Activated CD4-positive, alpha-beta T cell treated with anti-CD3 and anti-CD28 coated beads, Interleukin-2, Interleukin-6, amounts not matched to agents 100 ng/mL and 50 ng/mL, durations not matched to agents 16 hours and 8 hours (primary cell): ENCODE measurements around the gene MCAM.

Experiments
- DNase-seq: peaks from one replicate; pipeline ENCODE4 v3.0.0-alpha.2; 2020

MCAM gene

DNA sequence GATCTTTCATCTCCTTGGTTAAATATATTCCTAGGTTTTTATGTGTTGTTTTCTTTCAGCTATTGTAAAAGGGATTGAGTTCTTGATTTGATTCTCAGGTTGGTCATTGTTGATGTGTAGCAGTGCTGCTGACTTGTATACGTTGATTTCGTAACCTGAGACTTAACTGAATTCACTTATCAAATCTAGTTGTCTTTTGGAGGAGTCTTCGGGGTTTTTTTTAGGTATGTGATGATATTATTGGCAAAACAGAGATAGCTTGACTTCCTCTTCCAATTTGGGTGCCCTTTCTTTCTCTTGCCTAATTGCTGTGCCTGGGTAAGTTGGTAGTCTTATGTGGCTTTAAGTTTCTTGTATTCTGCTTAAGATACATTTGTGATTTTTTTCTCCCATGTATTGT, 57.9 kb downstream of the MCAM start:
- no peak for DNase-seq
